Left lung (tissue), 10 donors: ENCODE results near the gene C4orf36. TPM values are rescaled to one million over a fixed set of nuclear protein-coding genes. Genes with fewer than 3 reads are reported as not detected.
A peak's percentile ranks its signal among the peaks of the same experiment; 100 is the strongest.

ENCODE experiments used
- ATAC-seq: fragments of 200-7000 bp; cut with Tn5 transposase; one replicate; pipeline ENCODE4 v1.9.1; 2020; ENCODE audit warnings: moderate library complexity
- DNase-seq, 4 donors: peaks; one replicate each; pipeline ENCODE4 v3.0.0-alpha.2; 2013 to 2020
- H3K27ac ChIP-seq, 2 donors: fragments of 200-600 bp; sonication (generic) in 1 of 2; one replicate each; pipeline versions ENCODE4 v1.5.0 to v1.8.0; 2020 to 2021
- H3K27me3 ChIP-seq, 2 donors: fragments of 200-600 bp; sonication (generic) in 1 of 2; one replicate each; pipeline versions ENCODE4 v1.5.0 to v1.8.0; 2020 to 2021
- H3K36me3 ChIP-seq, 2 donors: fragments of 200-600 bp; sonication (generic) in 1 of 2; one replicate each; pipeline versions ENCODE4 v1.5.0 to v1.8.0; 2020 to 2021
- H3K4me1 ChIP-seq, 2 donors: fragments of 200-600 bp; one replicate each; pipeline ENCODE4 v1.8.0; 2021
- H3K4me3 ChIP-seq, 2 donors: fragments of 200-600 bp; sonication (generic) in 1 of 2; one replicate each; pipeline versions ENCODE4 v1.5.0 to v1.8.0; 2020 to 2021; ENCODE audit warnings: mild to moderate bottlenecking in 1 of 2
- H3K9me3 ChIP-seq, 2 donors: fragments of 200-600 bp; sonication (generic) in 1 of 2; one replicate each; pipeline versions ENCODE4 v1.5.0 to v1.8.0; 2020 to 2021
- intact Hi-C, 2 donors: fragments of 100-400 bp; cut with DNase I; formaldehyde crosslinking; loops; one replicate each; pipeline versions ENCODE4 v1.11.2 to v1.14.2; 2022
- polyA plus RNA-seq, 6 donors: library from polyadenylated mRNA; unstranded; fragments of 120-200 nt; gene quantifications; one replicate each; pipeline ENCODE4 v1.2.1, GENCODE V29; 2013; ENCODE audit not compliant: insufficient read length in 6 of 6
- total RNA-seq, 2 donors: library from RNA; stranded (reverse); fragmentation: NEBNext Ultra II Directional; extraction: Animal tissue kit (Norgen Biotek cat#: 25700); gene quantifications; one replicate each; pipeline ENCODE4 v1.2.1, GENCODE V29; 2021
- TF ChIP-seq, protein P1 (sequence below), 2 donors: fragments of 200-600 bp; sonication (generic) in 1 of 2; IDR thresholded peaks; one replicate each; pipeline versions ENCODE4 v1.5.0 to v1.8.0; 2021; ENCODE audit warnings: antibody characterized with exemption in 2 of 2
- donor health status: DM: no; HTN: yes; CAD: no.
- donor health status: DM: no; HTN: no; CAD: no.

The C4orf36 gene
- total and polyA plus RNA-seq, 8 donors, result 1.7 to 11.4 (median 10.1) TPM

DNA sequence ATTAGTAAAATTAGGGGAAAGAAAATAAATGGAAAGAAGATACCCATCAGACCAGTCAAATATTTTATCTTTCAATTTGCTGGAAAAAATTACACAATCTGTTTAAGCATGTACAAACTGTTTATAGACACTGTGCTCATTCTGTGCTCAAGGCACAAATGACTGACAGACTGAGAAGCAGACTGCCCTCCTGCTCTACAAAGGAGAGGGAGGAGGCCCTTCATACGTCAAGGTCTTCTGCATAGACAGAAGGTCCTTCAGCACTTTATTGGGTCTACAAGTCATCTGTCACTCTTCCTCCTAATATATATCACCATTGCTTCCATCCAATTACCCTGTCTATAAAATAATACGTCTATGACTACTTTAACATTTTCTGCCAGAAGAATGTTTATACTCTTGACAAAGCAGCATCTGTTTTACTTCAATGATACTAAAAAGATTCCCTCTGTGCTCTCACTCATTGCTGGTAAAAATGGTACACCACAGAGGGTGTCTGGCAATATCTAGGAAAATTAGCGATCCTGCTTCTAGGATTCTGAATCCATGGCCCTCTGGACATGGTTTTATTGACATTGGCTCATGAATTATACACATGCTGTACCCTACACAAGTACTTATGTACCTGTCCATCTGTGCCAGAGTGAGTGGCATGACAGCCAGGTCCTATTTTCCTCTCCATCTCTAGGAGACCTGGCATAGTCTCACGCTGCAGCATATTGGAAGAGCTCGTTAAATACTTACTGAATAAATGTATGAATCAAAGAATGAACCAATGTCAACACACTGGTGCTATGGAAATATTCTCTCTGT, 54.3 kb downstream of the C4orf36 start:
- H3K4me3 ChIP-seq, result no peak overlapping the region
- TF ChIP-seq, protein P1, sequence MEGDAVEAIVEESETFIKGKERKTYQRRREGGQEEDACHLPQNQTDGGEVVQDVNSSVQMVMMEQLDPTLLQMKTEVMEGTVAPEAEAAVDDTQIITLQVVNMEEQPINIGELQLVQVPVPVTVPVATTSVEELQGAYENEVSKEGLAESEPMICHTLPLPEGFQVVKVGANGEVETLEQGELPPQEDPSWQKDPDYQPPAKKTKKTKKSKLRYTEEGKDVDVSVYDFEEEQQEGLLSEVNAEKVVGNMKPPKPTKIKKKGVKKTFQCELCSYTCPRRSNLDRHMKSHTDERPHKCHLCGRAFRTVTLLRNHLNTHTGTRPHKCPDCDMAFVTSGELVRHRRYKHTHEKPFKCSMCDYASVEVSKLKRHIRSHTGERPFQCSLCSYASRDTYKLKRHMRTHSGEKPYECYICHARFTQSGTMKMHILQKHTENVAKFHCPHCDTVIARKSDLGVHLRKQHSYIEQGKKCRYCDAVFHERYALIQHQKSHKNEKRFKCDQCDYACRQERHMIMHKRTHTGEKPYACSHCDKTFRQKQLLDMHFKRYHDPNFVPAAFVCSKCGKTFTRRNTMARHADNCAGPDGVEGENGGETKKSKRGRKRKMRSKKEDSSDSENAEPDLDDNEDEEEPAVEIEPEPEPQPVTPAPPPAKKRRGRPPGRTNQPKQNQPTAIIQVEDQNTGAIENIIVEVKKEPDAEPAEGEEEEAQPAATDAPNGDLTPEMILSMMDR (IDR thresholded peaks at IDR 0.05), result no peak
- no peak overlapping the region for H3K27ac ChIP-seq
- no peaks in the 10 kb centered on the region for H3K27me3 ChIP-seq
- no peaks in the 10 kb centered on the region for H3K4me1 ChIP-seq
- H3K9me3 ChIP-seq, result no peaks in the 10 kb centered on the region
- DNase-seq, result no peak
- intact Hi-C loops, result no loop called here
- ATAC-seq, result no peak
- H3K36me3 ChIP-seq, result no peaks in the 10 kb centered on the region

DNA sequence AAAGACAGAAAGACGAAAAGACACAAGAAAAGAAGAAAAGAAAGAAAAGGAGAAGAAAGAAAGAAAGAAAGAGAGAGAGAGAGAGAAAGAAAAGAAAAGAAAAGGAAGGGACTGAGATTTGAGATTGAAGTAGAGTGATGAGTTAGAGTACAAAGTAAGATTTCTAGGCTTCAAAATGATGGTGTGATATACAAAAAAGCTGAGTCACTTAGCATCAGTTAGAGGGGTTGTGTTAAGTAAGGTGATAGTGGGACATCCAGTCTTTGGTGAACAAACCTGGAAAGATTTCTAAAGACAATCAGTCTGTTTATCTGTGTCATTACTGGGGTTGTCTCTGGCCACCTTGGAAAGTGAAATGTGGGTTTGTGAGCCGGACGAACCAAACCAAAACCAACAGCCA, 56.5 kb downstream of the C4orf36 start:
- no peaks in the 10 kb centered on the region for H3K9me3 ChIP-seq
- peaks cover 0 to 6% of the 10 kb centered on the region in 2 donors for H3K4me1 ChIP-seq
- intact Hi-C loops, result no loop called here
- no peaks in the 10 kb centered on the region for H3K36me3 ChIP-seq
- TF ChIP-seq, protein P1 (IDR thresholded peaks at IDR 0.05), result no peak
- DNase-seq (no peak), ATAC-seq (no peak)
- no peak overlapping the region for H3K27ac ChIP-seq
- no peak overlapping the region for H3K4me3 ChIP-seq
- no peaks in the 10 kb centered on the region for H3K27me3 ChIP-seq

DNA sequence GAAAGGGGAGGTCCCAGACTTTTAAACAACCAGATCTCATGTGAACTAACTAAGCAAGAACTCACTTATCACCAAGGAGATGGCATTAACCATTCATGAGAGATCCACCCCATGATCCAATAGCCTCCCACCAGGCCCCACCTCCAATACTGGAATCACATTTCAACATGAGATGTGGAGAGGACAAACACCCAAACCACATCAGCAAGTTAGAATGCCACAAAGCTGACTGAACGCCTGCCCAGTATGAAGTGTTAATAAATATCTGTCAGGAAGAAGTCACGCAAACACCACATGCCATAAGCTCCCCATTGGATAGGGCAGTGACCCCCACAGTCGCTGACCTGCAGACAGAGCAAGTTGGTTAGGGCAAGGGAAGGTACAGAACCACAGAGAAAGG, 57.3 kb downstream of the C4orf36 start:
- H3K27me3 ChIP-seq, result no peaks in the 10 kb centered on the region
- DNase-seq, result no peak
- TF ChIP-seq, protein P1 (IDR thresholded peaks at IDR 0.05), result no peak
- H3K36me3 ChIP-seq, result no peaks in the 10 kb centered on the region
- no peak for ATAC-seq
- no peak overlapping the region for H3K27ac ChIP-seq
- no peaks in the 10 kb centered on the region for H3K9me3 ChIP-seq
- H3K4me1 ChIP-seq, result peaks cover 0 to 6% of the 10 kb centered on the region in 2 donors
- no peak overlapping the region for H3K4me3 ChIP-seq
- intact Hi-C loops, result no loop called here

DNA sequence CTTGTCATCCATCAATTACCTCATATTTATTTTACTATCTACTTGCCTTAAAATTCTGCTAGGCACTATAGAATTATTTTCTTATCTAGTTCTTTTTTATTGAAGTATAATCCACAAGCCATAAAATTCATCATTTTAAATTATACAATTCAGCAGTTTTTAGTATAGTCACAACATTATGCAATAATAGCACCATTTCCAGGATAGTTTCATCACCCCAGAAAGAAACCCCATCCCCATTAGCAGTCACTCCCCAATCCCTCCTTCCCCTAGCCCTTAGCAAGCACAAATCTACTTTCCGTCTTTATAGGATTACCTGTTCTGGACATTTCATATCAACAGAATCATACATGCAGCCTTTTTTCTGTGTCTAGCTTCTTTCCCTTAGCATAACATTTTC, 58.6 kb downstream of the C4orf36 start:
- Histone ChIP-seq H3K27ac (no peak overlapping the region), H3K4me1 (peaks cover 0 to 6% of the 10 kb centered on the region in 2 donors), H3K4me3 (no peak overlapping the region), H3K9me3 (no peaks in the 10 kb centered on the region), H3K27me3 (no peaks in the 10 kb centered on the region), H3K36me3 (no peaks in the 10 kb centered on the region)
- DNase-seq, result no peak
- intact Hi-C loops, result no loop called here
- TF ChIP-seq, protein P1 (IDR thresholded peaks at IDR 0.05), result no peak
- no peak for ATAC-seq

DNA sequence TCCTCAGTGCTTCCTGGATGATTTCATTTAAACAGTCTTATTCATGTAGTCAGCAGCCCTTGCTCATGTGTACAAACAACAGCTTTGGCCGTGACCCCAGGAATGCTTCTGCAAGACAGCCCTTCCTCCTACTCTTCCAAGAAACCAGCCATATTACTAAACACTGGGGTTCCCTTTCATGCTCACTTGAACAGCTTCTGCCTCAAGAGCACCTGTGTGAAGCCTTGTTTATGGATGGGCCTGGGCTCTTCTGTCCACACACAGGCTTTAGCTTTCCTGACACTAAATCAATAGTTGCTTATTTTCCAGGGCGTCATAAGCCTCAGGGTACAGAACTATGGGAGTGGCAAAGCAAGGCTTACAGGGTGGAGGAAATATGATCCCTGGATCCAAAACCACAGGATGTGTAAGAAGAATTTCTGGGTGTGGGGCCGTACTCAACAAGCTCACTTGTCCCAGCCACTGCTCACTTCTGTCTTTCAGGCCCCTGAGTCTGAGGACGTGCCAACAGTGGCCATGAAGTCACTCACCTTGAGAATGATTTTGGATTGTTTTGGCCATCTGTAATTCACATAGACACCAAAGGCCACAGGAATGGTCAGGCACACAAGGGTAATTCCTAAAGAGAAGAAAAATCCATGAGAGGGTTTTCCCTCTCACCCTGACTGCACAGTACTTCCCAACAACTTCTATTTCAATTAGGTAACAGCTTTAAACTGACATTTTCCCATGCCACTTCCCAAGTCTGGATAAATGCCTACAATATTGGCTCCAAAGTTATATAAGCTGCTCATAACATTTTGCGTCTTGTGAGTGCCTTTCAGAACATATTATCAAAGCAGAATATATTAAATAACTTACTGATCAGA, 60.7 kb downstream of the C4orf36 start:
- ATAC-seq, result peak; percentile 83

More for the DNA sequence above, 60.7 kb downstream of the C4orf36 start:
- Histone ChIP-seq H3K27me3 (no peaks in the 10 kb centered on the region), H3K9me3 (no peaks in the 10 kb centered on the region), H3K4me3 (no peak overlapping the region), H3K36me3 (no peaks in the 10 kb centered on the region), H3K4me1 (peaks cover 0 to 6% of the 10 kb centered on the region in 2 donors), H3K27ac (no peak overlapping the region)
- intact Hi-C loops, result no loop called here
- DNase-seq, result peak in 2 of 4 donors; percentile 55 to 56
- TF ChIP-seq, protein P1 (IDR thresholded peaks at IDR 0.05), result no peak
